ENCODE measurements around the gene UROC1.

- TF ChIP-seq CTCF (IDR thresholded peaks at IDR 0.05) = no peak
- no peak for TF ChIP-seq POLR2AphosphoS5 (IDR thresholded peaks at IDR 0.05)
These were observed 34.2 kb downstream of the UROC1 start for GRCh38 chr3:126483321-126483761.

Data from breast epithelium (tissue), 3 donors.